ENCODE results near the gene LYL1.

The LYL1 gene

GRCh38 chr19:13128583-13128982 is 25.9 kb upstream of the LYL1 start:
- no peak for DNase-seq

GRCh38 chr19:13127811-13128575 is 25.3 kb upstream of the LYL1 start:
- DNase-seq: no peak

- no peak for DNase-seq
Observed at GRCh38 chr19:13127051-13127450, 24.4 kb upstream of the LYL1 start.

DNA sequence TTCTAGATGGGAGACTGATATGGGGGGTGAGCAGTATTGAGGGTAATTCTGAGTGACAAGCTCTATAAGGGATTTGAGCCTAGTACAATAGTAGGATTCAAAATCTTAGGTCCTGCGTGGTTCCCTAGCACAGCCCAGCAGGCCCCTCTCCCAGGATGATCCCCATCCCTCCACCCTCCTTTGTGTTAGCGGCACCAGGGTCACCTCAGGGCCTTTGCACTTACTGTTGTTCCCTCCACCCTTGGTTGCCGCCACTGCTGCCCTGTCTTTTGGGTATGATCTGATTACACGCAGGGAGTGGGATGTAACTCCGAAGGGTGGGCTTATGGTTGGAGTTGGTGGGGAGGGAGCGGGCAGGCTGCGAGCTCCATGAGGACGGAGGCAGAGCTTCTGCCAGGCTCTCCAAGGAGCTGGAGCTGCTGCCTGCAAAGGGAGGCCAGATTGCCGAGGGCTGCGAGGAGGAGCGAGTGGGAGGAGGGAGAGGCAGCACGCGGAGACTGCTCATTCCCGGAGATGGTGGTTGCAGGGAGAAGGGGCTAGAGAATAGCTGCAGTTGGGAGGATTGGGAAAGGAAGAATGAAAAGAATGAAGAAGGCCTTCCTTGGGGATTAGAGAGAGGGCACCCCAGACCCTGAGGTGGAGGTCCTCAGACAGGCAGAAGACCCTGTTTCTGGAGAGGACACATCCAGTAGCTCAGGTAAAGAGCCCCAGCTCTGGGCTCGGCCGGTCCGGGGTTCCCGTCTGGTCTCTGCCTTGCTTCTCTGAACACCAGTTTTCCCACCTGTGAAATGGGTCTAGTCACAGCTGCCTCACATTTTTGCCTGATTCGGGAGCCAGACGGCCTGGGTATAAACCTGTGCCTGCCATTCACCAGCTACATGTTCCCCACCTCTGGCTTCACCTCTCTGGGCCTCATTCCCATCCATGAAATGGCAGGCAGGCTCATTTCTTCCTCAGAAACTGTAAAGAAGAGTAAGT is 20.6 kb upstream of the LYL1 start:
- DNase-seq: no peak

DNA sequence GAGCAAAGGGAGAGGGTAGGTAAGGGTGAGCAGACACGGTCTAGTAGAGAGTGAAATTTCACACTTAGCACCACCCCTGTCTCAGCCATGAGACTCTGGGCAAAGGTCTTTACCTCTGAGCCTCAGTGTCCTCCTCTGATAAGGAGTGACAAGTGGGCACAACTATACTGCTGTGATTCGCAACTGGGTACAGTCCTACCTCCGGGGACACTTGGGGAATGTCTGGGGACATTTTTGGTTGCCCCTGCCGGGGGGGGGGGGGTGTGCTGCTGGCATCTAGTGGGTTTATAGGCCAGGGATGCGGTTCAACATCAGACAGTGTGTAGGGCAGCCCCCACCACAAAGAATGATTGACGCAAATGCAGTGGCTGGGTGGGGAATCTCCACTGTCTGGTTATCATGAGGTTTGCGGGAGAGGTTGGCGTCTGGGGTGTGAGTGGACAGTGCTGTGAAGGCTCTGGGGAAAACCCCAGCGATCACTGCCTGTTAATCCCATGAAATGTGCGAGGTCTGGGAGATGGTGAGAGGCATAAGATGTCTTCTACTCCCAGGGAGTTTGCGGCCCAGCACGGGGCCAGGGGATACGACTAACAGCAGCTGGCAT is 19.7 kb upstream of the LYL1 start:
- no peak for DNase-seq

DNA sequence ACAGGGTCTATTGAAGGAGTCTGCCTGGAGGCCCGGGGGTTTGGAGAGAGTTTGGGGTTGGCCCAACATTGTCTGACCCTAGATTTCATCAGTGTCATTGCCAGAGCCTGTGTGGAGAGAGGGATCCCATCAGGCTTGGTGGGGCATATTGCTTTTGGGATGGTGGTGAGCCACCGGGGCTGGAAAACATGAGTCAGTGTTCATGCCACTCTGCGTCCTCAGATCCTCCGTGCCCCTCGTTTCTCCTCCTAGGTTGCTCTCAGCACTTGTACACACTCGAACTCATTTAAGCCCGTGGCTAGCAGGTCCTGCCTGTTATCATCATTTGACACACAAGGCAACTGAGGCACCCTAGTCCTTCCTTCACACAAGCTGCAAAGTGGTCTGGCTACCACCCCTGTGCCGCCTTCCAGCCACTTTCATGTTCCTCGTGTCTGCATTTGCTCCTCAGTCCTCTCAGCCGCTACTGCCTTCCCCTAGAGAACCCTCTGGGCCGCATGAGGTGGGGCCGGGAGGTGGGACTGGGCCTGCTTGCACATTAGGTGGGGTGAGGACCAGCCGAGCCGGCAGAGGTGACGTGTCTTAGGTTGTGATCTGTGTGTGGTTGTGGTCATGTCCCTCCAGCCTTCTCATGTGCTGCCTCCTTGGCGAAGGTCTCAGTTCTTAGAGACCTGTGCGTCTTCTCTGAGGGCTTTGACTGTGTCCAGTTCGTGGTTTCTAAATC is 19.1 kb upstream of the LYL1 start:
- no peak for DNase-seq

GRCh38 chr19:13120817-13121216 is 18.2 kb upstream of the LYL1 start:
- no peak for DNase-seq

DNA sequence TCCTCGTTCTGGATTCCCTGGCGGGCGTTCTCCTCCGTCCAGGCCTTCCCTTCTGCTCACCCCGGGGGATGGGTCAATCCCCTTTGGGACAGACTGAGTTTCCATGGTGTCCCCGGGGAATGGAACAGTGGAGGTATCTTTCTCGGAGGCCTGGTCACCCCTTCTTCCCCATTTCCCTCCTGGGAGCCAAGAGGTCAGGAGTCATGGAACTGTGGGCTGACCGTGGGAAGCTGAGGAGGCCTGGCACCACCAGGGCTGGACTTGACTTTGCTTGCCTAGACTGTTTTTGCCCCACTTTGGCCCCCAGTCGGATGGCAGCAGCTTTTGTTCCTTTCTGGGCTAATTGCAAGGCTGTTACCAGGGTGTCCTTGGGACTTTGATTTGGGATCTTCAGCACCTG is 17.4 kb upstream of the LYL1 start:
- DNase-seq: no peak

DNA sequence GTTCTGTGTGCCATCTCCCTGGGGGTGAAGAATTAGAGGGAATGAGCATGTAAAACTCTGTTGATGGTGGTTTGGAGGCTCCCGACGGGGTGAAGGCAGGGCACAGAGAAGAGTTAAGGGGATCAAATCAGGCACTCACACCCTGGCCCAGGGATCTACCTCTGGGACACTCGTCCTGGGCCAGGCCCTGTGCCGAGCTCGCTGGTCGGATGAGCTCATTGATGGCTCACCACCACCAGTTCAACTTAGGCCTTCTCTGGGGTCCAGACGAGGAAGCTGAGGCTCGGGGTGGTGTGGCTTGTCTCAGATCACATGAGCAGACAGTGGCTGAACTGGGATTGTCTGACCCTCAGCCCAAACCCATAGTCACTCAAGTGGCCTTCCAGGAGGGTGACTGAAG is 17.0 kb upstream of the LYL1 start:
- no peak for DNase-seq

- DNase-seq: no peak
Observed at GRCh38 chr19:13118424-13119193, 16.0 kb upstream of the LYL1 start.

GRCh38 chr19:13117772-13118423 is 15.2 kb upstream of the LYL1 start, which contains the start of gene NACC1:
Gene NACC1 (plus strand): TSS chr19:13118264. CDS start chr19:13135208, 16,944 bp downstream.
- peak; percentile 69 for DNase-seq

DNA sequence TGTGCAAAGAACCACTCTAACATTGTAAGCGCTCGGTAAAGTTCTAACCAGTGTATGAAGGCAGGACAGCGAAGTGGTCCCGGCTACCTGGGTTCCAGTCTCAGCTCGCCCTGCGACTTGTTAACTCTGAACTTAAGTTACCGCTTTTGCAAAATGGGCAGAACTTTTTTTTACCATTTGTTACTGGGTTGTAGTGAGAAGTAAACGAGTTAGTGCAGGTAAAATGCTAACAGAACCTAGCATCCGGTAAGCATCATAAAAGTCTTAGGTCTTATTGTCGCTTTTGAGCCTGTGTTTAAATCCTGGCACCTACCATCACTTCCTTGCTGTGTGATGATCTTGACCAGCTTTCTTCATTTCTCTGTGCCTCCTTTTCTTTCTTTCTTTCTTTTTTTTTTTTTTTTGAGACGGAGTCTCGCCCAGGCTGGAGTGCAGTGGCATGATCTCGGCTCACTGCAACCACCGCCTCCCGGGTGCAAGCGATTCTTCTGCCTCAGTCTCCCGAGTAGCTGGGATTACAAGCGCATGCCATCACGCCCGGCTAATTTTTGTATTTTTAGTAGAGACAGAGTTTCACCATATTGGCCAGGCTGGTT is 14.6 kb upstream of the LYL1 start:
- no peak for DNase-seq

GRCh38 chr19:13116282-13117175 is 13.9 kb upstream of the LYL1 start, which contains the start of gene TRMT1:
Gene TRMT1 (minus strand): TSS chr19:13116740. CDS start chr19:13116399, 341 bp downstream.
- peak; percentile 85 for DNase-seq

- DNase-seq: no peak
Observed at GRCh38 chr19:13115936-13116281, 13.3 kb upstream of the LYL1 start.

DNA sequence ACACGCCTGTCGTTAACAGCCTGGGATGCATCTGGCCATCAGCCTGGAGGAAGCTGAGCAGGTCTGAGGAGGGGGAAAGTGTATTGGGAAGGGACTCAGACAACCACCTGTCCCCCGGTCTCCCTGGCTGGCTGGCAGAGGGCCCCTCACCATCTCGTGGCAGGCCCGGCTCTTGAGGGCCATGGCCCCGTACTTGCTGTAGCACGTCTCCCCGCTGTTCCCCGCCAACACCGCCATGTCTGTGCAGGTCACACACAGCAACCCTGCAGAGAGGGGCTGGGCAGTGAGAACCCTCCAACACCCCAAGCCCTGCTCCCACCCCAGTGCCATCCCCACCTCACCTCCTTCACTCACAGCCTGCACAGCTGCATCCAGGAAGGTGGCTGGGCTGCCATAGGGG is 9.9 kb upstream of the LYL1 start:
- DNase-seq: no peak

GRCh38 chr19:13110099-13110610 is 7.5 kb upstream of the LYL1 start:
- DNase-seq: no peak

DNA sequence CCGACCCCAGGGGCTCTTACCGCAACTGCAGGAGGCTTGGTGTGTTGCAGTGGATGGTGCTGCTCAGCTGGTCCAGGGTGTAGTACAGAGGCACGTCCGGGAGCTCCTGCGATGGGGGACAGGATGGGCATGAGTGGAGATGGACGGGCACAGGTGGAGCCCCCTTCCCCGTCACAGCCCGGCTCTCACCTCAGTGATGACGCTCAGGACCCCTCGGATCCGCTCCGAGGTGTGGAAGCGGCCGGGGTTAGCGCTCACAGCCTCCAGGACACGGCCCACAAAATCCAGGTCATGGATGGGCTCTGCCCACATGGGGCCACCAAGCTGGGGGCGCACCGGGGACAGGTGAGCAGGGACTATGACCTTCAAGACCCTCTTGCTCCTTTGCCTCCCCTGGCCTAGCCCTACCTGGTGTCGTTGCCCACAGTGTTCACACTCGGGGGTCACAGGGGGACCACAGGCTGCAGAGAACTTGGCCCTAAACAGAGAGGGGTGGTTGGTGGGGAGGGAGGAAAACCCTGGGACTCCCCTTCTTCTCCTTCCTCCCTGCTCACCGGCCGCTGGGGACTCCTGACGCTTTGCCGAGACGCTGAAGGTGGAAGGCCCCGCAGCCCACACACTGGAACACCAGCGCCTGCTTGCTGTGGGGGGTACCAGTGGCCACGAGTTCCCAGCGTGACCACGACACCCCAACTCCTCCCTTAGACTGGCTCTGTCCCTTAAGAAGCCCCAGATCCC is 6.9 kb upstream of the LYL1 start:
- DNase-seq: no peak

GRCh38 chr19:13104848-13105711 is 2.4 kb upstream of the LYL1 start:
- no peak for DNase-seq
